ENCODE results near the gene RNF150. TPM values are rescaled to one million over a fixed set of nuclear protein-coding genes. Genes with fewer than 3 reads are reported as not detected.

The RNF150 gene
- total and polyA plus RNA-seq, 2 of the 8 experiments (the other 6 are each of a cell fraction or from before 2014, with no cell fraction given) = 3.4 to 4.8 TPM

GRCh38 chr4:141090473-141090872, 42.8 kb downstream of the RNF150 start:
- H3K9ac ChIP-seq (replicated peaks in 1 of 4; ENCODE audit: extremely low read depth in 1 of 4, low read depth in 3 of 4, low read length in 3 of 4) = no peak overlapping the region
- no peak overlapping the region for H4K91ac ChIP-seq (replicated peaks; ENCODE audit: insufficient read length, low read length)
- peaks cover 0 to under 1% of the 10 kb centered on the region in 2 experiments; a peak in 1 of 4 replicates for H3K9me3 ChIP-seq (ENCODE audit: insufficient read depth in 2 of 2, low read depth in 1 of 2, low read length in 1 of 2)
- no peak overlapping the region for H3K4me2 ChIP-seq (ENCODE audit: insufficient read depth in 1 of 2, low read depth in 2 of 2, low read length in 2 of 2)
- H2AFZ ChIP-seq (ENCODE audit: low read length) = no peak overlapping the region
- H2BK20ac ChIP-seq (ENCODE audit: low read length) = no peak overlapping the region
- H3K27ac ChIP-seq (ENCODE audit: low read depth, low read length) = no peak overlapping the region
- no peak overlapping the region for H2BK5ac ChIP-seq (ENCODE audit: low read depth, low read length)
- no peak overlapping the region for H4K5ac ChIP-seq (ENCODE audit: insufficient read length, low read depth, low read length)
- no peak overlapping the region for H3K23ac ChIP-seq (ENCODE audit: insufficient read length)
- H3K79me1 ChIP-seq (ENCODE audit: low read depth, low read length) = no peaks in the 10 kb centered on the region
- no peak overlapping the region for H2BK15ac ChIP-seq (ENCODE audit: low read length)
- no peak overlapping the region for H3K56ac ChIP-seq (replicated peaks; ENCODE audit: insufficient read length, low read depth, low read length)
- H3K18ac ChIP-seq (ENCODE audit: extremely low read depth, low read length) = no peak overlapping the region
- no peaks in the 10 kb centered on the region for H3K27me3 ChIP-seq (replicated peaks in 1 of 4; ENCODE audit: control insufficient read depth in 3 of 4, extremely low read depth in 1 of 4, insufficient read depth in 3 of 4, low read length in 3 of 4)
- H4K20me1 ChIP-seq (replicated peaks in 1 of 2; ENCODE audit: control insufficient read depth in 1 of 2, insufficient read depth in 2 of 2, low read length in 2 of 2) = no peaks in the 10 kb centered on the region
- WGBS, 2 experiments (ENCODE audit: extremely low coverage in 1 of 2, insufficient coverage in 1 of 2, insufficient read length in 1 of 2, insufficient replicate concordance in 2 of 2, low coverage in 1 of 2, low lambda C conversion rate in 2 of 2, missing lambda C conversion rate in 1 of 2) = 62% methylated on average over 3 of the region's 3 CpGs; no CpG with 5 or more reads in 1 of the 2 experiments
- H3K4ac ChIP-seq (replicated peaks; ENCODE audit: insufficient read length, low read depth, low read length) = no peak overlapping the region
- H3K36me3 ChIP-seq (ENCODE audit: control insufficient read depth in 2 of 4, insufficient read depth in 4 of 4, low read length in 3 of 4) = no peaks in the 10 kb centered on the region
- no peak overlapping the region for H3K4me3 ChIP-seq (ENCODE audit: extremely low read depth in 1 of 4, insufficient read depth in 2 of 4, low read depth in 3 of 4, low read length in 4 of 4)
- no peaks in the 10 kb centered on the region for H3K23me2 ChIP-seq (ENCODE audit: low read depth, low read length)
- TF ChIP-seq KDM4A (IDR thresholded peaks at IDR 0.05; ENCODE audit: low read depth, low read length, severe bottlenecking) (no peak), TCF12 (IDR thresholded peaks at IDR 0.05; ENCODE audit: low read depth, low read length) (no peak), SP1 (IDR thresholded peaks at IDR 0.05; ENCODE audit: low read depth, low read length) (no peak), SP2 (IDR thresholded peaks at IDR 0.05; ENCODE audit: low read length) (no peak), NANOG (IDR thresholded peaks at IDR 0.05; ENCODE audit: insufficient read depth, low read depth, low read length, poor library complexity, severe bottlenecking) (no peak), RBBP5 (IDR thresholded peaks at IDR 0.05; ENCODE audit: borderline replicate concordance, low read depth, low read length) (no peak), RFX5 (IDR thresholded peaks at IDR 0.05; ENCODE audit: borderline replicate concordance, low read depth, low read length) (no peak), KDM5A (IDR thresholded peaks at IDR 0.05; ENCODE audit: low read length) (no peak), NRF1 (IDR thresholded peaks at IDR 0.05; ENCODE audit: low read depth, low read length) (no peak)
- DNase-seq (ENCODE audit: low read depth in 1 of 2, low spot score in 2 of 2) = no peak
- H2BK120ac ChIP-seq (replicated peaks; ENCODE audit: low read depth, low read length) = no peak overlapping the region
- H4K8ac ChIP-seq (ENCODE audit: extremely low read depth, insufficient read depth, low read length) = no peak overlapping the region
- H2AK5ac ChIP-seq (ENCODE audit: low read depth, low read length) = no peak overlapping the region
- H3K4me1 ChIP-seq (replicated peaks in 1 of 4; ENCODE audit: control insufficient read depth in 3 of 4, insufficient read depth in 4 of 4, low read length in 3 of 4) = no peaks in the 10 kb centered on the region
- H3K14ac ChIP-seq (ENCODE audit: insufficient read length) = no peak overlapping the region
- FAIRE-seq = no peak
- H2BK12ac ChIP-seq (ENCODE audit: low read depth, low read length) = no peak overlapping the region
- no peaks in the 10 kb centered on the region for H3K79me2 ChIP-seq (ENCODE audit: control insufficient read depth in 1 of 2, insufficient read depth in 2 of 2, low read length in 2 of 2)
- ChIA-PET CTCF (ENCODE audit: partially characterized antibody) (no interaction called here), POLR2A (ENCODE audit: partially characterized antibody) (no interaction called here)

Measured in H1 (cell line).